ENCODE measurements around the gene ZNF598. TPM values are rescaled to one million over a fixed set of nuclear protein-coding genes. Genes with fewer than 3 reads are reported as not detected.

The ZNF598 gene
- total RNA-seq, 1 experiment from 2014 or later: 70.9 TPM

DNA sequence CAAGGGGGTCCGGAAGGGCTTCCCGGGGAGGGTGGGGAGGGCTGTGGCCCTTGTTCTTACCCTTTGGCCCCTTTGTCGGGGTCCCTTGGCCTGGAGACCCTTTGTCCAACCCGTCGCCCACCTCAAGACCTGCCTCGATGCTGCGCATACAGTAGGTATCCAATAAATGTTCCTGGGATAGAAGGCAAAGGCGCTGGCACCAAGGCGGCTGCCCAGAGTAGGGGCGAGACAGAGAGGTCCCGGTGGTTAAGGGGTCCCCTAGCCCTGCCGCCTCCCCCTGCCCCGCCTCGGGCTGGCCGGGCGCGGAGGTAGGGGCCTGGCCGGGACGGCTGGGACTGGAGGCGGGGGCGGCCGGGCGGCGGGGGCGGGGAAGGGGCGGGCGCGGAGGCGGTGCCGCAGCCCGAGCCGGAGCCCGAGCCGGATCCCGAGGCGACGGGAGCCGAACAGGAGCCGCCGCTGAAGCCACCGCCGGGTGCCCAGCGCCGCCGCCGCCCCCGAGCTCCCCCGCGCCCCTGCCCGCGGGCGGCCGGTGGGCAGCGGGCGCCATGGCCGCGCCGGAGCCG is 16.9 kb upstream of the ZNF598 start, which contains the start of gene NHERF2:
Gene NHERF2, plus strand, starts transcription at position 442 of the 563 bp plus-strand sequence. Its CDS starts 104 bp downstream, at position 546.
- H2BK15ac ChIP-seq (ENCODE audit: low read depth, low read length): no peak within 1 kb of the TSS
- peak within 1 kb of the TSS; percentile 52 for H3K4me2 ChIP-seq (ENCODE audit: insufficient read depth, insufficient read length, low read length)
- H3K4me1 ChIP-seq (ENCODE audit: insufficient read depth, low read length): no peaks in the 10 kb centered on the region; the same call in 1 of the 2 replicates
- Mint-ChIP-seq H3K36me3 (ENCODE audit: insufficient read depth in 1 of 3, low read depth in 3 of 3) (no peaks in the 10 kb centered on the region), H3K27me3 (ENCODE audit: low read depth) (peaks cover 47% of the 10 kb centered on the region), H3K4me1 (peaks cover 12 to 14% of the 10 kb centered on the region in 2 experiments), H3K4me3 (peak within 1 kb of the TSS; percentile 71 to 84), H3K9me3 (peaks cover 0 to 5% of the 10 kb centered on the region in 2 experiments; a peak in 3 of 5 replicates), H3K27ac (no peak within 1 kb of the TSS; a peak in 1 of 7 replicates)
- WGBS (ENCODE audit: extremely low coverage, insufficient read length, low lambda C conversion rate): no CpG with 5 or more reads among the region's 59 CpGs
- TF ChIP-seq, protein P1, sequence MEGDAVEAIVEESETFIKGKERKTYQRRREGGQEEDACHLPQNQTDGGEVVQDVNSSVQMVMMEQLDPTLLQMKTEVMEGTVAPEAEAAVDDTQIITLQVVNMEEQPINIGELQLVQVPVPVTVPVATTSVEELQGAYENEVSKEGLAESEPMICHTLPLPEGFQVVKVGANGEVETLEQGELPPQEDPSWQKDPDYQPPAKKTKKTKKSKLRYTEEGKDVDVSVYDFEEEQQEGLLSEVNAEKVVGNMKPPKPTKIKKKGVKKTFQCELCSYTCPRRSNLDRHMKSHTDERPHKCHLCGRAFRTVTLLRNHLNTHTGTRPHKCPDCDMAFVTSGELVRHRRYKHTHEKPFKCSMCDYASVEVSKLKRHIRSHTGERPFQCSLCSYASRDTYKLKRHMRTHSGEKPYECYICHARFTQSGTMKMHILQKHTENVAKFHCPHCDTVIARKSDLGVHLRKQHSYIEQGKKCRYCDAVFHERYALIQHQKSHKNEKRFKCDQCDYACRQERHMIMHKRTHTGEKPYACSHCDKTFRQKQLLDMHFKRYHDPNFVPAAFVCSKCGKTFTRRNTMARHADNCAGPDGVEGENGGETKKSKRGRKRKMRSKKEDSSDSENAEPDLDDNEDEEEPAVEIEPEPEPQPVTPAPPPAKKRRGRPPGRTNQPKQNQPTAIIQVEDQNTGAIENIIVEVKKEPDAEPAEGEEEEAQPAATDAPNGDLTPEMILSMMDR (conservative IDR thresholded peaks at IDR 0.05): no peak
- no peak within 1 kb of the TSS for H4K5ac ChIP-seq (ENCODE audit: insufficient read length, low read depth, low read length)
- no peak within 1 kb of the TSS for H4K8ac ChIP-seq (replicated peaks; ENCODE audit: insufficient read length, low read depth, low read length)
- no peak within 1 kb of the TSS for H2BK12ac ChIP-seq (ENCODE audit: insufficient read length, low read depth, low read length)
- no peak for DNase-seq
- peaks cover 7% of the 10 kb centered on the region; the same call in 1 of the 2 replicates for H3K27me3 ChIP-seq (ENCODE audit: insufficient read depth, low read length)
- no peak within 1 kb of the TSS for H3K56ac ChIP-seq (ENCODE audit: insufficient read length, low read depth, low read length)
- H2BK120ac ChIP-seq (ENCODE audit: low read depth, low read length, poor library complexity, severe bottlenecking): no peak within 1 kb of the TSS
- no peaks in the 10 kb centered on the region for H3K79me1 ChIP-seq (ENCODE audit: insufficient read depth, low read depth, low read length, poor library complexity, severe bottlenecking)
- H3T11ph ChIP-seq (ENCODE audit: low read length): no peak within 1 kb of the TSS
- H3K9me3 ChIP-seq (ENCODE audit: control insufficient read depth, low read depth, low read length): no peaks in the 10 kb centered on the region
- no peak within 1 kb of the TSS for H2AK5ac ChIP-seq (ENCODE audit: insufficient read length, low read length)
- H4K91ac ChIP-seq (ENCODE audit: insufficient read length, low read depth, low read length): no peak within 1 kb of the TSS
- no peak within 1 kb of the TSS for H2BK5ac ChIP-seq (ENCODE audit: insufficient read length, low read length)
- no peak within 1 kb of the TSS for H2AFZ ChIP-seq (ENCODE audit: low read length)
- no peak within 1 kb of the TSS for H3K27ac ChIP-seq (ENCODE audit: insufficient read length, low read depth, low read length)
- no peak within 1 kb of the TSS for H3K9ac ChIP-seq (ENCODE audit: extremely low read depth, insufficient read length, low read length)
- H3K23ac ChIP-seq (ENCODE audit: insufficient read length, low read depth, low read length): no peak within 1 kb of the TSS
- no peaks in the 10 kb centered on the region for H4K20me1 ChIP-seq (ENCODE audit: control insufficient read depth, insufficient read depth, insufficient read length)
- no peak within 1 kb of the TSS for H3K18ac ChIP-seq (ENCODE audit: insufficient read length, low read depth, low read length)
- H2BK20ac ChIP-seq (ENCODE audit: low read depth, low read length, poor library complexity, severe bottlenecking): no peak within 1 kb of the TSS
- H3K14ac ChIP-seq (ENCODE audit: insufficient read depth, low read length): no peak within 1 kb of the TSS
- no peaks in the 10 kb centered on the region for H3K79me2 ChIP-seq (ENCODE audit: insufficient read depth, low read length)
- H3K23me2 ChIP-seq (ENCODE audit: insufficient read length, low read depth, low read length, poor library complexity, severe bottlenecking): peaks cover 7% of the 10 kb centered on the region
- H3K4ac ChIP-seq (ENCODE audit: low read depth, low read length): no peak within 1 kb of the TSS
